MM.1S (cell line): ENCODE data around the gene WDR4.

Experiments used
- DNase-seq: peaks from one replicate; pipeline ENCODE4 v3.0.0-alpha.2; 2015
- H2AFZ ChIP-seq: fragments of 300-600 bp; sonication (generic); 2 replicates; pipeline ENCODE4 v1.6.0; 2016; ENCODE audit warnings: antibody characterized with exemption, low read length
- H3F3A ChIP-seq: fragments of 300-600 bp; sonication (generic); 2 replicates; pipeline ENCODE4 v1.6.1; 2016; ENCODE audit warnings: mild to moderate bottlenecking, antibody characterized with exemption, low read length, moderate library complexity, mixed read lengths; ENCODE audit not compliant: insufficient read depth
- H3K27ac ChIP-seq: fragments of 300-600 bp; sonication (generic); 2 replicates; pipeline ENCODE4 v1.5.1; 2016; ENCODE audit warnings: mild to moderate bottlenecking, low read length
- H3K27me3 ChIP-seq: fragments of 300-600 bp; sonication (generic); replicated peaks from 2 replicates; pipeline ENCODE4 v1.6.0; 2016; ENCODE audit warnings: low read length; ENCODE audit not compliant: insufficient read depth
- H3K36me3 ChIP-seq: fragments of 300-600 bp; sonication (generic); replicated peaks from 2 replicates; pipeline ENCODE4 v1.6.1; 2016; ENCODE audit warnings: mild to moderate bottlenecking, low read length, mixed read lengths; ENCODE audit not compliant: insufficient read depth
- H3K4me1 ChIP-seq: fragments of 300-600 bp; sonication (generic); 2 replicates; pipeline ENCODE4 v1.6.1; 2016; ENCODE audit warnings: low read length, mixed read lengths
- H3K4me2 ChIP-seq: fragments of 300-600 bp; sonication (generic); 2 replicates; pipeline ENCODE4 v1.6.0; 2016; ENCODE audit warnings: low read depth, low read length
- H3K4me3 ChIP-seq: fragments of 300-600 bp; sonication (generic); 2 replicates; pipeline ENCODE4 v1.5.1; 2016; ENCODE audit warnings: low read length, mixed read lengths
- H3K79me2 ChIP-seq: fragments of 300-600 bp; sonication (generic); 2 replicates; pipeline ENCODE4 v1.6.1; 2016; ENCODE audit warnings: mixed run types, low read length, mixed read lengths
- H3K9ac ChIP-seq: fragments of 300-600 bp; sonication (generic); 2 replicates; pipeline ENCODE4 v1.6.1; 2016; ENCODE audit warnings: low read length, mixed read lengths
- H3K9me2 ChIP-seq: fragments of 300-600 bp; sonication (generic); replicated peaks from 2 replicates; pipeline ENCODE4 v1.6.1; 2016; ENCODE audit warnings: mild to moderate bottlenecking, low read length, mixed read lengths; ENCODE audit not compliant: insufficient read depth
- H3K9me3 ChIP-seq: fragments of 300-600 bp; sonication (generic); replicated peaks from 2 replicates; pipeline ENCODE4 v1.6.1; 2016; ENCODE audit warnings: mild to moderate bottlenecking, low read length, mixed read lengths; ENCODE audit not compliant: insufficient read depth
- H4K20me1 ChIP-seq: fragments of 300-600 bp; sonication (generic); 2 replicates; pipeline ENCODE4 v1.6.1; 2016; ENCODE audit warnings: mild to moderate bottlenecking, low read length, moderate library complexity, mixed read lengths; ENCODE audit not compliant: insufficient read depth
- CTCF ChIP-seq: fragments of 300-600 bp; sonication (generic); IDR thresholded peaks from 2 replicates; pipeline ENCODE4 v1.5.1; 2016; ENCODE audit warnings: antibody characterized with exemption, low read length, mixed read lengths
- EZH2 ChIP-seq: fragments of 300-600 bp; sonication (generic); optimal IDR thresholded peaks from 2 replicates; pipeline ENCODE3; 2017; ENCODE audit warnings: low read depth, mild to moderate bottlenecking, antibody characterized with exemption, low read length, mixed read lengths
- EZH2phosphoT487 ChIP-seq: fragments of 300-600 bp; sonication (generic); IDR thresholded peaks from 2 replicates; pipeline ENCODE4 v1.6.1; 2018; ENCODE audit warnings: antibody characterized with exemption, low read length

Gene WDR4

GRCh38 chr21:42853621-42854020 lies 25.7 kb downstream of the WDR4 start:
- TF ChIP-seq CTCF = no peak
- TF ChIP-seq EZH2 = no peak
- no peak for TF ChIP-seq EZH2phosphoT487
- Histone ChIP-seq H3K79me2 (peaks cover 94% of the 10 kb centered on the region), H3F3A (0 out of 2 replicates have a peak, but pooled peaks cover 3% of the 10 kb centered on the region), H3K9me2 (no peaks in the 10 kb centered on the region), H3K27ac (no peak overlapping the region), H3K4me3 (no peak overlapping the region), H3K4me2 (no peak overlapping the region), H4K20me1 (peaks cover 6% of the 10 kb centered on the region; the same call in 1 of the 2 replicates), H3K9ac (no peak overlapping the region), H3K9me3 (no peaks in the 10 kb centered on the region), H3K36me3 (peaks cover 80% of the 10 kb centered on the region), H3K27me3 (no peaks in the 10 kb centered on the region), H2AFZ (no peak overlapping the region), H3K4me1 (no peaks in the 10 kb centered on the region)
- DNase-seq = no peak

DNA sequence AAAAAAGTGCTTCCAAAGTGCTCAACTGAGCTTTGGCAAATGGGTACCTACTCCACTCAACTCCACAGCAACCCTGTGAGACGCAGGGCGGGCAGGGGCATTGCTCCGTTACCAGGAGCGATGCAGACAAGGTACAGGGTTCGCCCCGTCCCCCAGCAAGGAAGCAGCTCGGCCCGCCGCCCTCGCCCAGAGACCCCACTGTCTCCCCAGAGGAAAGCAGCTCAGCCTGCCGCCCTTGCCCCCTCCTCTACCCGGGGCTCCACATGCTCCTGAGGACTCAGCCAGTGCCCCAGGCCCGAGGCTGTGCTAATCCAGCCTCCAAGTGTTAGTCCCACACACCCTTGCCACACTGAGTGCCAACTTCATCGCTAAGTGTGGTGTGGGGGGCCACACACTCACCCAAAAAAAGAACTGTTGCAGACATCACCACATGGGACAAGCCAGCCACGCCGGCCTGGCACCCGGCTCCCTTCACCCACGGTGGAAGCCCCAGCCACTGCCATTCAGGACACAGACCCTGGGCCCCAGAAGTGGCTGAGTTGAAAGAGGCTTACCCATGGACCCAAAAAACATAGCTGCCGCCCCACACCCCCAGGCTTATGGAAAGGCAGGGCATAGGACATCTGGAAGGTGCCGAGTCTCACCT lies 26.3 kb downstream of the WDR4 start:
- H3K79me2 ChIP-seq = peaks cover 91% of the 10 kb centered on the region
- no peak for DNase-seq
- TF ChIP-seq CTCF = no peak
- no peak for TF ChIP-seq EZH2
- no peak for TF ChIP-seq EZH2phosphoT487
- peaks cover 8% of the 10 kb centered on the region; the same call in 1 of the 2 replicates for H4K20me1 ChIP-seq
- no peak overlapping the region for H3K9ac ChIP-seq
- H3K36me3 ChIP-seq = peaks cover 80% of the 10 kb centered on the region
- no peaks in the 10 kb centered on the region for H3K9me2 ChIP-seq
- H2AFZ ChIP-seq = no peak overlapping the region
- H3K4me3 ChIP-seq = no peak overlapping the region
- 0 out of 2 replicates have a peak, but pooled peaks cover 3% of the 10 kb centered on the region for H3F3A ChIP-seq
- H3K9me3 ChIP-seq = no peaks in the 10 kb centered on the region
- H3K27me3 ChIP-seq = no peaks in the 10 kb centered on the region
- H3K4me1 ChIP-seq = no peaks in the 10 kb centered on the region
- H3K4me2 ChIP-seq = no peak overlapping the region
- H3K27ac ChIP-seq = no peak overlapping the region

DNA sequence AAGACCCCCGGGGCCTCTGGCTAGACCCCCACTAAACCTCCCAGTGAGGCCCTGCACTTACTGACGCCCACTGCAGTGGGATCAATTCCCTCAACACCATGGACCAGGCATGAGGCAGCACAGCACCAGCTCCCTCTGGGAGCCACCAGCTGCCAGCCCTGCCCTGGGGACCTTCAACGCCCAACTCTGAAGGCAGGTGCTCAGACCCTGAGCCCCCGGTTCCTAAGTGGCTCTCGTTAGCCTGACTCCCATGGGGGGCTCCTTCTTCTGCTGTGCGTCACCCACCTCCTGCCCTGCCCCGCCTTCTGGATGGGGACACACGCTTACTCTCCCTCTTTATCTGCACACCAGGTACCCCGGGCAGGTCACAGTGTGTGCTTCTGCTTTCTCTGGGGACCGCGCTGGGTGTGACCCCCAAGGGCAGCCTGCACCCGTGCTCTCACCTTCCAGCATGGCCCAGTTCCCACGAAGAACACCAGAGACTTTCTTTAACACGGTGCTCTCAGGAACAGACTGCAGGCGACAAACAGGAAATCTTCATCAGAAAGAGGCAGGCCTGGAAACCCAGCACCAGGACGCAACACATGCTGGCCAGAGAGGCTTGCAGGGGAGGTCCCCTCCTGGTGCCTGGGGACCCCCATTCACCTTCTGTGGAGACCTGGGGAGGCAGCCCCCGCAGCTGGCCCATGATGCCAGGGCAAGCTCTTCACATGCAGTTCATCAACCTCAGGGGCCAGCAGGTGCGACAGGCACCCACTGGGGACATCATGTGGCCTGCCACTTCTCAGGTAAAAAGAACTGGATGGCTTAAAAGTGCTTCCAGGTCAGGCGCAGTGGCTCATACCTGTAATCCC lies 27.3 kb downstream of the WDR4 start:
- H3K27ac ChIP-seq = no peak overlapping the region
- no peak for TF ChIP-seq CTCF
- TF ChIP-seq EZH2 = no peak
- no peak for TF ChIP-seq EZH2phosphoT487
- no peaks in the 10 kb centered on the region for H3K27me3 ChIP-seq
- H3K4me1 ChIP-seq = no peaks in the 10 kb centered on the region
- H3K9ac ChIP-seq = no peak overlapping the region
- H3K36me3 ChIP-seq = peaks cover 74% of the 10 kb centered on the region
- no peak overlapping the region for H3K4me3 ChIP-seq
- no peaks in the 10 kb centered on the region for H3K9me3 ChIP-seq
- H3K4me2 ChIP-seq = no peak overlapping the region
- H4K20me1 ChIP-seq = peaks cover 13% of the 10 kb centered on the region; the same call in 1 of the 2 replicates
- no peak for DNase-seq
- H2AFZ ChIP-seq = no peak overlapping the region
- 0 out of 2 replicates have a peak, but pooled peaks cover 3% of the 10 kb centered on the region for H3F3A ChIP-seq
- no peaks in the 10 kb centered on the region for H3K9me2 ChIP-seq
- H3K79me2 ChIP-seq = peaks cover 91% of the 10 kb centered on the region
